HTR-8/SVneo (cell line): Measurements from ENCODE around the gene GCN1.
"Not testable (repeated sequence)": the region's sequence is repeated elsewhere in the genome, so short reads cannot be mapped to it uniquely, and the experiment has no call there.

ENCODE experiments used
- DNase-seq: peaks from one replicate; pipeline ENCODE4 v3.0.0; 2011; ENCODE audit warnings: low spot score, mixed read lengths; ENCODE audit not compliant: insufficient read length
- FAIRE-seq: peaks from 2 replicates; lab custom pipeline; 2011; peaks lifted over from hg19 to GRCh38; lab: Jason Lieb, UNC

The GCN1 gene

GRCh38 chr12:120194534-120195395 is at the start of gene GCN1:
Gene GCN1 (minus strand): TSS chr12:120194715. CDS start chr12:120194697, 18 bp downstream.
- DNase-seq (peak; percentile 81), FAIRE-seq (no peak)

- FAIRE-seq (no peak), DNase-seq (no peak)
Measured at GRCh38 chr12:120242971-120243699, 48.6 kb upstream of the GCN1 start.

GRCh38 chr12:120242275-120242799 is 47.8 kb upstream of the GCN1 start:
- DNase-seq: no peak
- no peak for FAIRE-seq

- DNase-seq (no peak), FAIRE-seq (no peak)
Measured at GRCh38 chr12:120241561-120242274, 47.2 kb upstream of the GCN1 start.

GRCh38 chr12:120240495-120240833 is 45.9 kb upstream of the GCN1 start:
- DNase-seq (no peak), FAIRE-seq (no peak)

GRCh38 chr12:120239776-120240494 is 45.4 kb upstream of the GCN1 start:
- DNase-seq: no peak
- no peak for FAIRE-seq

GRCh38 chr12:120238839-120239445 is 44.4 kb upstream of the GCN1 start:
- no peak for FAIRE-seq
- no peak for DNase-seq

- FAIRE-seq (no peak), DNase-seq (no peak)
Measured at GRCh38 chr12:120238217-120238616, 43.7 kb upstream of the GCN1 start.

- DNase-seq: no peak
- FAIRE-seq: no peak
Measured at GRCh38 chr12:120237360-120238171, 43.1 kb upstream of the GCN1 start.

- DNase-seq, FAIRE-seq: not testable (repeated sequence)
Measured at GRCh38 chr12:120236809-120237208, 42.3 kb upstream of the GCN1 start.

GRCh38 chr12:120235369-120236323 is 41.1 kb upstream of the GCN1 start:
- FAIRE-seq: no peak
- DNase-seq: no peak

- DNase-seq (peak; percentile 84), FAIRE-seq (no peak)
Measured at GRCh38 chr12:120234643-120235368, 40.3 kb upstream of the GCN1 start.

GRCh38 chr12:120231316-120232011 is 36.9 kb upstream of the GCN1 start:
- no peak for FAIRE-seq
- DNase-seq: peak; percentile 90

GRCh38 chr12:120230974-120231315 is 36.4 kb upstream of the GCN1 start:
- DNase-seq (no peak), FAIRE-seq (no peak)

- no peak for FAIRE-seq
- peak; percentile 92 for DNase-seq
Measured at GRCh38 chr12:120230326-120230973, 35.9 kb upstream of the GCN1 start.
